K562 (cell line): ENCODE data around the gene AHNAK.

Source experiments
- CTCF ChIP-seq, 3 experiments: IDR thresholded peaks in 2 of 3; conservative IDR thresholded peaks in 1 of 3; 2 replicates each; pipeline ENCODE4 v1.5.1; 2011 to 2012; ENCODE audit warnings: low read length in 3 of 3, mild to moderate bottlenecking in 3 of 3, control low read depth in 2 of 3, improper control_type of control experiment in 1 of 3, inconsistent platforms in 1 of 3, low read depth in 1 of 3, mixed read lengths in 1 of 3, moderate library complexity in 1 of 3; ENCODE audit not compliant: insufficient read depth in 2 of 3
- ESRRA ChIP-seq: fragments of 450-650 bp; IDR thresholded peaks from 2 replicates; pipeline ENCODE4 v1.6.1; 2014; ENCODE audit warnings: low read depth, mild to moderate bottlenecking, moderate library complexity, borderline replicate concordance
- NR3C1 ChIP-seq: sonication (generic); formaldehyde crosslinking; IDR thresholded peaks from 2 replicates; pipeline ENCODE4 v1.8.1; 2022; ENCODE audit warnings: missing genetic modification reagents
- SNAPC5 ChIP-seq: fragments of 250-450 bp; sonication (Bioruptor Pico); IDR thresholded peaks from 2 replicates; pipeline ENCODE4 v1.8.0; 2021; ENCODE audit warnings: moderate library complexity, mild to moderate bottlenecking, inconsistent platforms
- TEAD4 ChIP-seq, 2 experiments: sonication (generic) in 1 of 2; formaldehyde crosslinking in 1 of 2; IDR thresholded peaks; 2 replicates each; pipeline versions ENCODE4 v1.6.1 to v1.8.0; 2012 to 2022; ENCODE audit warnings: borderline replicate concordance in 1 of 2, inconsistent platforms in 1 of 2, low read length in 1 of 2, mild to moderate bottlenecking in 1 of 2, missing genetic modification reagents in 1 of 2
- ZC3H4 ChIP-seq: sonication (generic); formaldehyde crosslinking; IDR thresholded peaks from 2 replicates; pipeline ENCODE4 v1.9.0; 2021; ENCODE audit warnings: missing genetic modification reagents, borderline replicate concordance

- TF ChIP-seq TEAD4 (IDR thresholded peaks at IDR 0.05; ENCODE audit: low read length), result no peak
- TF ChIP-seq TEAD4 (CRISPR knock-in tag; IDR thresholded peaks at IDR 0.05; ENCODE audit: borderline replicate concordance), result no peak
- no peak for TF ChIP-seq CTCF (IDR thresholded peaks at IDR 0.05 in 2 of 3, conservative IDR thresholded peaks at IDR 0.05 in 1 of 3; ENCODE audit: insufficient read depth in 2 of 3, low read depth in 1 of 3, low read length in 3 of 3)
- no peak for TF ChIP-seq ZC3H4 (CRISPR knock-in tag)
- TF ChIP-seq NR3C1 (CRISPR knock-in tag), result no peak
- TF ChIP-seq SNAPC5, result no peak
- no peak for TF ChIP-seq ESRRA
Measured at GRCh38 chr11:62452839-62453468, 93.7 kb downstream of the AHNAK start.
